Erythroblast (primary cell): ENCODE results near the gene ELMOD3.

Experiments used
- DNase-seq, 2 experiments: peaks; one replicate each; lab custom pipeline; 2025; lab: John Stamatoyannopoulos, UW
- GATA1 ChIP-seq: IDR thresholded peaks from 2 replicates; pipeline ENCODE4 v1.6.1; 2011; ENCODE audit warnings: low read depth, mild to moderate bottlenecking, control low read depth, low read length, moderate library complexity
- POLR2A ChIP-seq: IDR thresholded peaks from 2 replicates; pipeline ENCODE4 v1.6.1; 2011; ENCODE audit warnings: mild to moderate bottlenecking, low read length

The ELMOD3 gene

DNA sequence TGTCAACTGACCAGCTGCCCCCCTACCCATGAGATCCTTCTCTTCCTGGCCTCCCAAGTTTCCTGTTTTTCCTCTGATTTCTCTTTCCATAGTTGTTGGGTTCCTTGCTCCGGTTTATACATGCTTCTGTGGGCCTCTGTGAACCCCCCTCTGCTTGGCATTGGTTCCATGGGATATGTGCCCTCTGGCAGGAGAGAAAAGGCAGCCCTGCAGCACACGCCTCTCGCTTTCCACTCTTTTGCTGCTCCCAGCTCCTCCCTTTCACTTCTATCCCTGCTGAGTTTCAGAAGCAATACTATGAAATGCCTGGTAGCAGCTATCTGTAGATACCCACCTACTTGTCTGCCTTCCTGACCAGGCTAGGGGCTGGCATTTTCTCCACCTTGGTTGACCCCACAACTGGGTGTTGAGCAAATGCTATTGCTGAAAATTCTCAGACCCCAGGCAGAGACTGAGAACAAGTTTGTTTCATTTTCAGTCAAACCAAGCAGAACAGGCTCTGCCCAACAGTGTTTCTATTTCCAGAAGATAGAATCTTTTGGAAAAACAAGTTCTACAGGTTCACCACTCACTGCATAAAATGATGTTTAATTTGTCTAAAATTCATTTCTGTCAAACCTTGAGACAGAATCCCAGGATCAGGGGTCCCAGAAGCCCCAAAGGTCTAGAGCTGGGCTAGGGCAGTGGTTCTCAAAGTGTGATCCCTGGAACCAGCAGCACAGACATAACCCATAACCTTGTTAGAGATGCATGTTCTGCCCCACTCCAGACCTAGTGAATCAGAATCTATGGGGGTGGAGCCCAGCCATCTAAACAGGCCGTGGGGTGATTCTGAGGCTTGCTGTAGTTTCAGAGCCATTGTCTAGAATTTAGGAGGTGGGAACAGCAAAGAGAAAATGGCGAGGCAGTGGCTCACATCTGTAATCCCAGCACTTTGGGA is 42.2 kb downstream of the ELMOD3 start:
- no peak for DNase-seq
- TF ChIP-seq POLR2A = no peak
- no peak for TF ChIP-seq GATA1

DNA sequence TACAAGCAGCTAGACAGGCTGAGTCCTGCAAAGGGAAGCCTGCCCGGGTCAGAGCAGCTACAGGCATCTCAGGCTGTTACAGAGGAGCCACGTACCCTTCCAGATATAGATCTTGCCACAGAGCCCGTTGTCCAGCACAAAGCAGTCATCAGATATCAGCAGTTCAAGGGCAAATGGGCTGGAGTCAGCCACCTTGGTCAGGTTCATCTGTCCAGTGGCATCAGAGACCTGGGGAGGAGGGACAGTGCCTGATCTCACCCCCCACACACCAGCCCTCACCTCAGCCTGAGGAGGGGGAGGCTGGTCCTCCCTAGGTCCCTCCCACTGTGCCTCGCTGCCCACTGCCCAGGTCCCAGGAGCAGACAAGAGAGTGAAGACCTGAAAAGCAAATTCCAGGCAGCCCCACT is 43.4 kb downstream of the ELMOD3 start:
- TF ChIP-seq POLR2A (no peak), GATA1 (no peak)
- DNase-seq = no peak

DNA sequence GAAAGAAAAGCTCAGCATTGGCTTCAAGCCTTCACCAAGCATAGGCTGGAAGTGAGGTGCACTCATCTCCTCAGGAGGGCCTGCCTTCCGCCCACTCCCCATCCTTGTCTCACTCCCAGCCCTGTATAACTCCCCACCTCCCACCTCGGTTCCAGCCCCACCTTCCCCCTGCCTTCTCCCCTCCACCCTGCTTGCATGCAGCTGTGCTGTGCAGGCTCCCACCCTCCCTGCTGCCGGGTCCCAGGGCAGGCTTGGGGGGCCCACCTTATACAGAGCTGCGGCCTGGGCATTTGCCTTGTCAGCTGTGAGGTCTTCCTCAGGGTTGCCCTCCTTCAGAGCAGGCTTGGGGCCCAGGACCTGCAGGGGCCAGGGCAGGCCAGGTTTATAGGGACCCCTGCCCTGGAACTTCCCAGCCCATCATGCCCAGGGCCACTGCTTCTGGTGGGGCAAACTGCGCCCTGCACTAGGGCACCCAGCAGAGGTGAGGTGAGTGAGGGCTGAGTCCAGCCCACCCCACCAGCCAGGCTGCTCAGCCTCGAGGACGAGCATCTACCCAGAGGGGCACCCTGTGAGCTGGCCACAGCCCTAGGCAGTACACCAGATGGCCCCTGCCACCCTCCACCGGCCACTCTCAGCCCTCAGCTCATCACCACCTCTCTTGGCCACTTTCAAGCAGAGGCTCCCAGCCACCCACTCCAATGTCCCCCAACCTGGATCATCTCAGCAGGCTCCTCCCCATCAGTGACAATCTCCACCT is 44.0 kb downstream of the ELMOD3 start:
- no peak for TF ChIP-seq GATA1
- TF ChIP-seq POLR2A = no peak
- DNase-seq = no peak

DNA sequence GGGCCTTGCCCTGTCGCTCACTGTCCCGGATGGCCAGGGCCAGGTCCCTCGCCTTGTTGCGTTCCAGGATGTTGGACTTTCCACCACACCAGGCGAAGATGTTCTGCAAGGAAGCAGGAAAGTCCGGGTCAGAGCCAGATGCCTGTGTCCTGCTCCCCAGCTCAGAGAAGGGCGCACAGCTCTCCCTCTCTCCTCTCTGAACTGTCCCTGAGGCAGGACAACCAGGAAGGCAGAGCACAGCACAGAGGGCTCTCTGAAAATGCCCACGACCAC is 44.5 kb downstream of the ELMOD3 start:
- DNase-seq = no peak
- TF ChIP-seq POLR2A (no peak), GATA1 (no peak)

DNA sequence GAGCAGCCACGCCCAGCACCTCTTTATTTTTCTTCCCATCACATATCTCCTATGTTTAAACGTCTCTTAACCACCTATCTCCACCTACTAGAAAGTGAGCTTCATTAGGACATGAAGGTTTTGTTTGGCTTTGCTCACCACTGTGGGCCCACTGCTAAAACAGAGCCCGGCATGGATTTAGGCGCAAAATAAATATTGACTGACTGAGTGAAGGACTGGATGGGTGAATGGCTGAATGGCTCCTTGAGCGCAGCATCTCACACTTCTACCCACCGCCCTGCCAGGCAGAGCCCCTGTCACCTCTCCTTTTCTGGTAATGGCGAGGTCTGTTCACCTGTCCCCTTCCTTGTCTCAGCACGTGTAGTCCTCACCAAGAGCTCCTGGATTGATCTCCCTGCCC is 45.5 kb downstream of the ELMOD3 start:
- no peak for DNase-seq

DNA sequence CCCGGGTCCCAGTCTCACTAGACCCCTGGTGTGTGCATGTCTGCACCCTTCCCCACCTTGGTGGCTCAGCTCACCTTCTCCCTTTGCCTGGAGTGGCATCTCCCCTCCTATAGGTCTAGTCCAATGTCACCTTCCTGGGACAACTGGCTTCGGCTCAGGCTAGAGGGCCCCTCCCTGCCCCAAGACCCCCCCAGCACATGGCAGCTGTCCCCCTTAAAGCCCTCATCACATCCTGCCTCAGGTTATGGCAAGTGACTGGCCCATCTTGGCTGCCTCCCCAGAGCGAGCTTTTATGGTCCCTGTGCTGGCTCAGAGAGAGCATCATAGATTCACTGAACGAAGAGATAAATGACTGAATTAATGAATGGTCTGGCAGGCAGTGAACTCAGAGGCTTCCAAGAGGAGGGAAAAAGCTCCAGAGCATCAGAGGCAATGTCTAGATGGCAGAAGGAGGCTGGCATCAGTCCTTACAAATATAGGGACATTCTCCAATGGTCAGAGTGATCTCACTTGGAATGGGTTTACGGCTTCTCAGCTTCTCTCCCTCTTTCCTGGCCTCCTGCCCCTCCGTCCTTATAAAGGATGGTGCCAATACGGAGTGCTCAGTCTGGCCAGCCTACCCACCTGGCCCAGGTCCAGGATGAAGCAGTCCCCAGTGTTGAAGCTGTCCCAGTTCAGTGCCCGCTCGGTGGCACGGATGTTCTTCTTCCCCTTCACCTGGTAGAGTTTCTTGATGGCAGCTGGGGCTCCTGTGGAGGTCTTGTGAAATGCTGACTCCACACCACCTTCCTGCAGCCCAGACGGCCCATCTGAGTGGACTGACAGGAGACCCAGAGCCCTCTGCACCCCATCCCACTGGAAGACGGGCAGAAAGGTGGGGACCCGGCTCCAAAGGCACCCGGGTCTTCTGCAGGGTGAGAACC is 46.2 kb downstream of the ELMOD3 start:
- TF ChIP-seq GATA1 (no peak), POLR2A (no peak)
- DNase-seq = no peak

More for the DNA sequence above, 45.5 kb downstream of the ELMOD3 start:
- TF ChIP-seq GATA1 (no peak), POLR2A (no peak)

DNA sequence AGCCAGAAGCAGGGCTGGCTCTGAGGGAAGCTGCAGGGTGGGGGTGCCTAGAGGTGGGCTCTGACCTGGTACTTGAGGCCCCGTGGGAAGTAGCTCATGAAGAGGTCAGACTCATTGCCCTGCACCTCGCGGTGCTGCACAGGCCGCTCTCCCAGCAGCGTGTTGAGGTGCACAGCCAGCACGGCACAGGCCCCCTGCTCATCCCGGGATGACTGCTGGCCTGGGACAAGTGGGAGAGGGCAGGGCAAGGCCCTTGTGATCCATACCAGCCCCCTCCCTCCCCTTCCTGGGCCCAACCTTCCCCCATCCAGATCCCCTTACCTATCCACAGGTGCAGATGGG is 46.9 kb downstream of the ELMOD3 start:
- DNase-seq = no peak
- no peak for TF ChIP-seq GATA1
- TF ChIP-seq POLR2A = no peak

DNA sequence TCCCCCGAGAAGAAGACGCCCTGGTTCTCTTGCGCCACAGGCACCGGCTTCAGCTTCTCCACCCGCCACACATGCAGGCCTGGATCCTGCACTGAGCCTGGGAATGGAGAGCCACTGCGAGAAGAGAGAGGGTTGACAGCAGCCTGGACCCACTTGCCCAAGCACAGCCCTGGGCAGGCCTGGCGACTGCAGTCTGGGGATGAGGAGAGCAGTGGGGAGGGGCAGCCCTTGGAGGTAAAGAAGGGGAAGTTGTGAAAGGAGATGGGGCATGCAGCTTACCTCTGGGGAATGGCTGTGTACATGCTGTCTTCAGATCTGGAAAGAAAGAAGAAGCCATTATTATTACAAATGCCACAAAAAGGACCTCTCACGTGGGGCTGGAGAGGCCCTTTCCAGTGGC is 47.3 kb downstream of the ELMOD3 start:
- TF ChIP-seq POLR2A (no peak), GATA1 (no peak)
- DNase-seq = no peak

DNA sequence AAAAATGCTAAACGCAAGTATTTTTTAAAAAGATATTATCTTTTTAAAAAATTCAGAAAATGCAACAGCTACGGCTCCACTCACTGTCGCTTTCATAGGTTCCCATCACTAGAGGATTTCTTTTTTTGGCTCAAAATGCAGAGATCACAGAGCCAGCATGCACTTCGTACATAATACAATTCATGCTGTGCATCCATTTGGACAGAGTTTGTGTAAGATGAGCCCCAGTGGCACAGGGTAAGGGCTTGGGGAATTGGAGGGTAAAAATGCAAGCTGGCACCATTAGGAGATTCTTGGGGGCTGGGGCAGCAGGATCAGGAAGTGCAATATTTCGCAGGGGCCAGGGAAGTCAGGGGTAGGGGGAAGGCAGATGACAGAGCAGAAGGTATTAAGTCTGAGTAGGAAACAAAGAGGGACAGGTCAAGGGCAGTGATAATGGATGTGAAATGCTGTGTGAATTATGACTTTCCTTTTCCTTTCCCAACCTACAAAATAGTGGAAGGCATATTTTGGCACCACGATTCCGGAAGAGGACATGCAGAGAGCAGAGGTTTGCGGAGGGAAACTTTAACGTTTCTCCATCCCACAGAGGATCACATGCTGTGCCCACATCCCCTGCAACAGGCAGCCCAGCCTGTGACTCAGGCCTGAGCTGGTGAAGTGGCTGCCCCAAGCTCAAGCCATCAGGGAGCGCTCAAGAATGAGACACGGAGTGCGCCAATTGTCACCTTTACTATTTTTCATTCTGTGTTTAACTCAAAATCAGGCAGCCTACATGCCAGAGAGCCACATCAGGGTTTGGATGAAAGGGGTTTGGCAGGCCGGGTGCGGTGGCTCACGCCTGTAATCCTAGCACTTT is 50.9 kb downstream of the ELMOD3 start:
- no peak for DNase-seq
- TF ChIP-seq POLR2A = no peak
- TF ChIP-seq GATA1 = no peak

DNA sequence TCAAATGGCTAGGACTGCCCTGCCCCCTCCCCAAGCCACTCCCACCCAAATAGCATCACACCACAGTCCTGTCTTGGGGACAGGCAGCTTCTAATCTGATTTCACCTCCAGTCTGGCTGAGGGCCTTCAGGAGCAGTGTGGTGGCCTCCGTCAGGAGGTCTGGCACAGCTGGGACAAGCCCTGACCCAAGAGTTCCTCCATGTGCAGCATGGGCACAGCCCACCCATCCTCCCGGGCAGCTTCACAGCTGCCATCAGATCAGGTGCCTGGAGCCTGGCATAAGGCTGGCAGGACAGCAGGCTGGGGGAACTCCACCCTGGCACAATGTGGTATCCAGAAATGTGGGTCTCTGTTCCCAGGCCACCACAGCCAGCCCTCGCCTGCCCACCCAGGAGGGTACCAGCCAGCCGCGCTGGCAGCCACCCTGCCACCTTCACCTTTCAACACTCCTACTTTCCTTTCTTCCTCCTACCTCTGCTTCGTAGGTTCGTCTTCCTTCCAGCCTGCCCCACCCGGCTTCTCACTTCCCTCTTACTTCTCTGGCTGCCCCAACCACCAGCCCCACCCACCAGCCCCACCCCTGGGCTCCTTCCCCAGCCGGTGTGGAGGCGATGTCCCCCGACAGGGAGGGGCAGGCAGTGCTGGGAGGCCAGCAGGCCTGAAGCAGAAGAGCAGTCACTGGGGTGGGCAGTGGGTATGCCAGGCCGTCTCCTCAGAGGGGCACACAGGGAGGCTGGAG is 55.4 kb downstream of the ELMOD3 start, which contains the start of gene CAPG:
Gene CAPG, minus strand, starts transcription at position 522 of the 739 bp plus-strand sequence. CDS start 8,221 bp downstream, outside the sequence.
- peak; percentile 62 for TF ChIP-seq POLR2A
- TF ChIP-seq GATA1 = no peak
- peak; percentile 35 to 50 for DNase-seq

DNA sequence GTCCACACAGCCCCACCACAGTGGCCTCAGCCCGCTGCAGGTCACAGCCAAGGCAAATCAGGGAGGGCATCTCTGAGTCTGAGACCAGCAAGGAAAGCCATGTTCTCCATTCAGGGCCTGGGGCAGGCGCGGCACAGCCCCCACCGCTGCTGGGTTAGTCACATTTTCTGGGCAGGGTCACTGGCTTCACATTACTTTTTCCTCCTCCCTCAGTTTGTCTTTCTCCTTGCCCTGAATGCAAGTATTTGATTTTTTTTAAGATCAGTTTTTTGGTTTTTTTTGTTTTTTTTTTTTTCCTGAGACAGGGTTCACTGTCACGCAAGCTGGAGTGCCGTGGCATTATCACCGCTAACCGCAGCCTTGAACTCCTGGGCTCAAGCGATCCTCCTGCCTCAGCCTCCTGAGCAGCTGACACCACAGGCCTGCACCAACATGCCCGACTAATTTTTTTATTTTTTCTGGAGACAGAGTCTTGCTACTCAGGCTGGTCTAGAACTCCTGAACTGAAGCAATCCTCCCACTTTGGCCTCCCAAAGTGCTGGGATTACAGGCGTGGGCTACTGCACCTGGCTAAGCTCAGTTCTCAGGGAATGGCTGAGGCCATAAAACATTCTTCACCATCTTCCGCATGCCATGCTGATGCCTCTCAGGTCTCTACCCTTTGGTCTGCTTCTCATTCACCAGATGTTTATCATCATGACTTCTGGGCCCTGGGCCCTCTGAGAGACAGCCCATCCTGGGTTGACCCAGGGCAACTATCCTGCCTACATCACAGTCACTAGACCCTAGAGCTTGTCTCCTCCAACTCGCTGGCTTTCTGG is 56.2 kb downstream of the ELMOD3 start:
- TF ChIP-seq POLR2A (no peak), GATA1 (no peak)
- DNase-seq = no peak
